SU-DHL-6 (cell line): ENCODE measurements around the gene TUBB6.

Experiments used
- EZH2phosphoT487 ChIP-seq: fragments of 200-600 bp; sonication (generic), shearing (Covaris generic); conservative IDR thresholded peaks from 2 replicates; pipeline ENCODE4 v1.6.1; 2018; ENCODE audit warnings: mild to moderate bottlenecking, antibody characterized with exemption, low read length, moderate library complexity, mixed read lengths
- TF ChIP-seq, protein P1 (sequence below): fragments of 200-600 bp; sonication (generic); IDR thresholded peaks from one replicate; pipeline ENCODE4 v1.5.1; 2017; ENCODE audit warnings: antibody characterized with exemption, mild to moderate bottlenecking, low read length, moderate library complexity; ENCODE audit not compliant: insufficient read depth, poor library complexity, severe bottlenecking

DNA sequence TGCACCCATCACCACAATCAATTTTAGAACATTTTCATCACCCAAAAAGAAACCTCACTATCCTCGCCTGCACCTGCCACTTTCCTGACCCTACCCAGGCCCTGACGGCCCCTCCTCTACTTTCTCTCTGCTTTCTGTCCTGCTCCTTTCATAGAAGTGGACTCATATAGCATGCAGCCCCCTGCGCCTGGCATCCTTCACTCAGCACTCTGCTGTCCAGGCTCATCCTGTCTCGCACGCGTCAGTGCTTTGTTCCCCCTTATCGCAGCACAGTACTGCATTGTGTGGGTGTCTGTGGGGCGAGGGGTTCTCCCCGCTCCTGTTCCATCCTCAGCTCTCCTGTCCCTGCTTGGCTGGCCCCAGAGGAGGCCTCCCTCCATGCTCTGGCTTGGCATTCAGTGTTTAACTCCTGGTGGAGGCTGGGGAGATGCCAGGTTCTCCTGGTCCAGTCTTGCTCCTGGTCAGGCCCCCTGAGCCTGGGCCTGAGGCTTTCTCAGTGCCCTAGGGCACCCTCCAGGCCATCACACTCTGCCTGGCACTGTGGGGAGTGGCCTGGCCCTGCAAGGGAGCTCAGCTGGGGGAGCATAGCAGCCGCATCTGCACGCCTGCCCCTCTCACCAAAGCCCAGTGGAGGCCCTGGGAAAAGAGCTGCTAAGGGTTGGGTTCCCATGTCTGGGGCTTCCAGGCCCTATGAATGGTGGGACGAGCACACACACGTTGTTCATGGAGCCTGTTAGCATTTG is 6.6 kb upstream of the TUBB6 start:
- TF ChIP-seq, protein P1, sequence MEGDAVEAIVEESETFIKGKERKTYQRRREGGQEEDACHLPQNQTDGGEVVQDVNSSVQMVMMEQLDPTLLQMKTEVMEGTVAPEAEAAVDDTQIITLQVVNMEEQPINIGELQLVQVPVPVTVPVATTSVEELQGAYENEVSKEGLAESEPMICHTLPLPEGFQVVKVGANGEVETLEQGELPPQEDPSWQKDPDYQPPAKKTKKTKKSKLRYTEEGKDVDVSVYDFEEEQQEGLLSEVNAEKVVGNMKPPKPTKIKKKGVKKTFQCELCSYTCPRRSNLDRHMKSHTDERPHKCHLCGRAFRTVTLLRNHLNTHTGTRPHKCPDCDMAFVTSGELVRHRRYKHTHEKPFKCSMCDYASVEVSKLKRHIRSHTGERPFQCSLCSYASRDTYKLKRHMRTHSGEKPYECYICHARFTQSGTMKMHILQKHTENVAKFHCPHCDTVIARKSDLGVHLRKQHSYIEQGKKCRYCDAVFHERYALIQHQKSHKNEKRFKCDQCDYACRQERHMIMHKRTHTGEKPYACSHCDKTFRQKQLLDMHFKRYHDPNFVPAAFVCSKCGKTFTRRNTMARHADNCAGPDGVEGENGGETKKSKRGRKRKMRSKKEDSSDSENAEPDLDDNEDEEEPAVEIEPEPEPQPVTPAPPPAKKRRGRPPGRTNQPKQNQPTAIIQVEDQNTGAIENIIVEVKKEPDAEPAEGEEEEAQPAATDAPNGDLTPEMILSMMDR = no peak
- no peak for TF ChIP-seq EZH2phosphoT487
